ENCODE data around the gene ARFRP1.
A peak's percentile ranks its signal among the peaks of the same experiment; 100 is the strongest.
"Not testable (repeated sequence)": the region's sequence is repeated elsewhere in the genome, so short reads cannot be mapped to it uniquely, and the experiment has no call there.

ARFRP1 gene

DNA sequence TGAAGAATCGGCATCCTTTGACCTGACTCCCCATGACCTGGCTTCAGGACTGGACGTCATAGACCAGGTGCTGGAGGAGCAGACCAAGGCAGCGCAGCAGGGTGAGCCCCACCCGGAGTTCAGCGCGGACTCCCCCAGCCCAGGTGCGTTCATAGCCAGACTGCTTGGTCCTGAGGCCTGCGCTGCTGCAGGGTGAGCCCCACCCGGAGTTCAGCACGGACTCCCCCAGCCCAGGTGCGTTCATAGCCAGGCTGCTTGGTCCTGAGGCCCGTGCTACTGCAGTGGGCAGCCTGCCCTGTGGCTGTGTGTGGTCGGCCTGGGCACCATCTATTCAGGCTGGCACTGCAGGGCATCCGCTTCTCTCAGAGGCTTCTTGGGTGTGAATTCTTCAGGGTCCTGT is 33.8 kb downstream of the ARFRP1 start:
- no peaks in the 10 kb centered on the region for H3K4me1 ChIP-seq (ENCODE audit: insufficient read depth, poor library complexity, severe bottlenecking)
- H3K27ac ChIP-seq (ENCODE audit: poor library complexity, severe bottlenecking), result no peak overlapping the region
- TF ChIP-seq CTCF (IDR thresholded peaks at IDR 0.05; ENCODE audit: poor library complexity, severe bottlenecking), result no peak
- H3K9me3 ChIP-seq (ENCODE audit: severe bottlenecking), result no peaks in the 10 kb centered on the region
- H3K36me3 ChIP-seq (ENCODE audit: low read depth), result peaks cover 70% of the 10 kb centered on the region
- ATAC-seq (ENCODE audit: low read depth), result no peak
- H3K27me3 ChIP-seq (ENCODE audit: insufficient read depth, poor library complexity, severe bottlenecking), result no peaks in the 10 kb centered on the region
- peak; percentile 80 for DNase-seq (ENCODE audit: low spot score)
- H3K4me3 ChIP-seq (ENCODE audit: severe bottlenecking), result no peak overlapping the region

DNA sequence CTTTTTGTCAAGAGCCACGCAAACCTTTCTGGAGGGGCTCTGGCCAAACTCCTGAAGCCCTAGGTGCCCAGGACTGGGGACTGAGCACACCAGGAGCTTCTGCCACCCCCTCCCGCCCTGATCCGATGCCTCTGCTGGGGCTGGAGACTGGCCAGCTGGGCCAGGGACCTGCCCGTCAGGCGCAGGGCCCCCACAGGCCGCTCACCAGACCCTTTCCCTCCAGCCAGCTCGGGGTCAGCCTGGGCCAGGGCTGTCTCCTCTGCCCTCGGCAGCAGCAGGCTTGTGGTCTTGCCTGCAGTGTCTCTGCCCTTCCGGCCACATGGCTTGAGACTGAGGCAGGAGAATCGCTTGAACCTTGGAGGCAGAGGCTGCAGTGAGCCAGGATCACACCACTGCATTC is 35.1 kb downstream of the ARFRP1 start:
- DNase-seq (ENCODE audit: low spot score), result no peak
- H3K27ac ChIP-seq (ENCODE audit: poor library complexity, severe bottlenecking), result no peak overlapping the region
- no peaks in the 10 kb centered on the region for H3K4me1 ChIP-seq (ENCODE audit: insufficient read depth, poor library complexity, severe bottlenecking)
- H3K27me3 ChIP-seq (ENCODE audit: insufficient read depth, poor library complexity, severe bottlenecking), result no peaks in the 10 kb centered on the region
- ATAC-seq (ENCODE audit: low read depth), result no peak
- TF ChIP-seq CTCF (IDR thresholded peaks at IDR 0.05; ENCODE audit: poor library complexity, severe bottlenecking), result no peak
- no peaks in the 10 kb centered on the region for H3K9me3 ChIP-seq (ENCODE audit: severe bottlenecking)
- H3K36me3 ChIP-seq (ENCODE audit: low read depth), result peaks cover 83% of the 10 kb centered on the region
- no peak overlapping the region for H3K4me3 ChIP-seq (ENCODE audit: severe bottlenecking)

DNA sequence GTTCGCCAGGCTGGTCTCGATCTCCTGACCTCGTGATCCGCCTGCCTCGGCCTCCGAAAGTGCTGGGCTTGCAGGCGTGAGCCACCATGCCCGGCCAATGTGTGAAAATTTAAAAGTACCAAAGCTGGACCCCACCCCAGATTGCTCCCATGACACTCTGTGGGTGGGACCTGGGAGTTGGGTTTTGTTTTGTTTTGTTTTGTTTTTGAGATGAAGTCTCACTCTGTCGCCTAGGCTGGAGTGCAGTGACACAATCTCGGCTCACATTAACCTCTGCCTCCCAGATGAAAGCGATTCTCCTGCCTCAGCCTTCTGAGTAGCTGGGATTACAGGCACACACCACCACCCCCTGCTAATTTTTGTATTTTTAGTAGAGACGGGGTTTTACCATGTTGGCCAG is 36.1 kb downstream of the ARFRP1 start:
- not testable (repeated sequence) for ATAC-seq (ENCODE audit: low read depth); DNase-seq (ENCODE audit: low spot score); H3K27me3 ChIP-seq (ENCODE audit: insufficient read depth, poor library complexity, severe bottlenecking); H3K4me1 ChIP-seq (ENCODE audit: insufficient read depth, poor library complexity, severe bottlenecking); H3K9me3 ChIP-seq (ENCODE audit: severe bottlenecking); H3K4me3 ChIP-seq (ENCODE audit: severe bottlenecking); H3K27ac ChIP-seq (ENCODE audit: poor library complexity, severe bottlenecking)
- peaks cover 86% of the 10 kb centered on the region for H3K36me3 ChIP-seq (ENCODE audit: low read depth)

- Histone ChIP-seq H3K9me3 (ENCODE audit: severe bottlenecking) (no peaks in the 10 kb centered on the region), H3K4me1 (ENCODE audit: insufficient read depth, poor library complexity, severe bottlenecking) (no peaks in the 10 kb centered on the region), H3K27ac (ENCODE audit: poor library complexity, severe bottlenecking) (no peak overlapping the region), H3K4me3 (ENCODE audit: severe bottlenecking) (no peak overlapping the region), H3K36me3 (ENCODE audit: low read depth) (peaks cover 86% of the 10 kb centered on the region), H3K27me3 (ENCODE audit: insufficient read depth, poor library complexity, severe bottlenecking) (no peaks in the 10 kb centered on the region)
- TF ChIP-seq CTCF (IDR thresholded peaks at IDR 0.05; ENCODE audit: poor library complexity, severe bottlenecking), result no peak
- ATAC-seq (ENCODE audit: low read depth) (no peak), DNase-seq (ENCODE audit: low spot score) (no peak)
Measured at GRCh38 chr20:63668351-63668750, 39.4 kb downstream of the ARFRP1 start.

GRCh38 chr20:63667858-63668257 is 39.9 kb downstream of the ARFRP1 start:
- no peak for TF ChIP-seq CTCF (IDR thresholded peaks at IDR 0.05; ENCODE audit: poor library complexity, severe bottlenecking)
- peaks cover 86% of the 10 kb centered on the region for H3K36me3 ChIP-seq (ENCODE audit: low read depth)
- no peak overlapping the region for H3K4me3 ChIP-seq (ENCODE audit: severe bottlenecking)
- no peaks in the 10 kb centered on the region for H3K9me3 ChIP-seq (ENCODE audit: severe bottlenecking)
- no peaks in the 10 kb centered on the region for H3K4me1 ChIP-seq (ENCODE audit: insufficient read depth, poor library complexity, severe bottlenecking)
- ATAC-seq (ENCODE audit: low read depth) (no peak), DNase-seq (ENCODE audit: low spot score) (no peak)
- no peak overlapping the region for H3K27ac ChIP-seq (ENCODE audit: poor library complexity, severe bottlenecking)
- H3K27me3 ChIP-seq (ENCODE audit: insufficient read depth, poor library complexity, severe bottlenecking), result no peaks in the 10 kb centered on the region
